WI38 (cell line): ENCODE measurements around the gene FAM78A.

Experiments
- H3K4me3 ChIP-seq: 2 replicates; pipeline ENCODE4 v1.5.1; 2011; ENCODE audit warnings: low read depth, mild to moderate bottlenecking, control low read depth, low read length
- TF ChIP-seq, protein P1 (sequence below): IDR thresholded peaks from 2 replicates; pipeline ENCODE4 v1.5.1; 2012; ENCODE audit warnings: low read depth, mild to moderate bottlenecking, control low read depth, low read length

FAM78A gene

GRCh38 chr9:131292937-131293336 is 16.6 kb upstream of the FAM78A start:
- TF ChIP-seq, protein P1, sequence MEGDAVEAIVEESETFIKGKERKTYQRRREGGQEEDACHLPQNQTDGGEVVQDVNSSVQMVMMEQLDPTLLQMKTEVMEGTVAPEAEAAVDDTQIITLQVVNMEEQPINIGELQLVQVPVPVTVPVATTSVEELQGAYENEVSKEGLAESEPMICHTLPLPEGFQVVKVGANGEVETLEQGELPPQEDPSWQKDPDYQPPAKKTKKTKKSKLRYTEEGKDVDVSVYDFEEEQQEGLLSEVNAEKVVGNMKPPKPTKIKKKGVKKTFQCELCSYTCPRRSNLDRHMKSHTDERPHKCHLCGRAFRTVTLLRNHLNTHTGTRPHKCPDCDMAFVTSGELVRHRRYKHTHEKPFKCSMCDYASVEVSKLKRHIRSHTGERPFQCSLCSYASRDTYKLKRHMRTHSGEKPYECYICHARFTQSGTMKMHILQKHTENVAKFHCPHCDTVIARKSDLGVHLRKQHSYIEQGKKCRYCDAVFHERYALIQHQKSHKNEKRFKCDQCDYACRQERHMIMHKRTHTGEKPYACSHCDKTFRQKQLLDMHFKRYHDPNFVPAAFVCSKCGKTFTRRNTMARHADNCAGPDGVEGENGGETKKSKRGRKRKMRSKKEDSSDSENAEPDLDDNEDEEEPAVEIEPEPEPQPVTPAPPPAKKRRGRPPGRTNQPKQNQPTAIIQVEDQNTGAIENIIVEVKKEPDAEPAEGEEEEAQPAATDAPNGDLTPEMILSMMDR = no peak
- no peak overlapping the region for H3K4me3 ChIP-seq

DNA sequence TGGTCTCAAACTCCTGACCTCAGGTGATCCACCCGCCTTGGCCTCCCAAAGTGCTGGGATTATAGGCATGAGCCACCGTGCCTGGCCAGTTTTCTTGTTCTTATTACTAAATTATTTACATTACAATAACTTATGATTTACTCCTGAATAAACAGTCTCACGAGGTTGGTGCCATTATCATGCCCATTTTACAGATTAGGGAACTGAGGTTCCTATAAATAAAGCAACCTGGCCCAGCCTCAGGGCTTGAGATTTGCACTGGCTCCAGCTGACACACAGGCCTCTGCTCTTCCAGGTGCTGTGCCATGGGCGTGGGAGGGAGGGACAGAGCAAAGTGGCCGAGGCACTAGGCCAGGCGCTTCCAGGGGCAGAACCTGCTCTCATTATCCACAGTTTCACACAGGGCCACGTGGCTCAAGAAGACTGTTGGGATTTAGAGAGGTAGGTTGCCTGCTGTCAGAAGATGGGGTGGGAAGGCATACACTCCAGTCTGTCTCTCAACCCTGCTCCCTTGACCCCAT is 15.5 kb upstream of the FAM78A start:
- TF ChIP-seq, protein P1 = no peak
- H3K4me3 ChIP-seq = no peak overlapping the region

- TF ChIP-seq, protein P1 = no peak
- H3K4me3 ChIP-seq = no peak overlapping the region
These were observed 14.6 kb upstream of the FAM78A start for GRCh38 chr9:131290767-131291370.

DNA sequence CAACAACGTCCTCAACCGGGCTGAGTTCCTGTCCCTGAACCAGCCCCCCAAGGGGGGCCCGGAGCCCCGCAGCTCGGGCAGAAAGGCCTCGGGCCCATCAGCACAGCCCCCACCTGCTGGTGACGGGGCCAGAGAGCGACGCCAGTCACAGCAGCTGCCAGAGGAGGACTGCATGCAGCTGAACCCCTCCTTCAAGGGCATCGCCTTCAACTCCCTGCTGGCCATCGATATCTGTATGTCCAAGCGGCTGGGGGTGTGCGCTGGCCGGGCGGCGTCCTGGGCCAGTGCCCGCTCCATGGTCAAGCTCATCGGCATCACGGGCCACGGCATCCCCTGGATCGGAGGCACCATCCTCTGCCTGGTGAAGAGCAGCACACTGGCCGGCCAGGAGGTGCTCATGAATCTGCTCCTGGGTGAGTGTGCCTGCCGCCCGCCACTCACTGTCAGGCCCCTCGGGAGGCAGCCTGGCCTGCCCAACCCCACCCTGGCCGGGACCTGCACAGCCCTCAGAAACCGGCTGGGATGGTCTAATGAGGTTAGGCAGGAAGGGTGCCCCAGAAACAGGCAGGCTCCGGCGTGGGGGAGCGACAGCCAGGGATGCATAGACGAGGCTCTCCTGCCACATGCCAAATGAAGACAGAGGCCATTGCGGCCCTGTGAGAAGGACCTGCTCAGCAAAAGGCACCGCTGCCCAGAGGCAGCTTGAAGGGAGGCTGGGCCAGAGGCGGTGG is 13.9 kb upstream of the FAM78A start:
- TF ChIP-seq, protein P1 = no peak
- no peak overlapping the region for H3K4me3 ChIP-seq

DNA sequence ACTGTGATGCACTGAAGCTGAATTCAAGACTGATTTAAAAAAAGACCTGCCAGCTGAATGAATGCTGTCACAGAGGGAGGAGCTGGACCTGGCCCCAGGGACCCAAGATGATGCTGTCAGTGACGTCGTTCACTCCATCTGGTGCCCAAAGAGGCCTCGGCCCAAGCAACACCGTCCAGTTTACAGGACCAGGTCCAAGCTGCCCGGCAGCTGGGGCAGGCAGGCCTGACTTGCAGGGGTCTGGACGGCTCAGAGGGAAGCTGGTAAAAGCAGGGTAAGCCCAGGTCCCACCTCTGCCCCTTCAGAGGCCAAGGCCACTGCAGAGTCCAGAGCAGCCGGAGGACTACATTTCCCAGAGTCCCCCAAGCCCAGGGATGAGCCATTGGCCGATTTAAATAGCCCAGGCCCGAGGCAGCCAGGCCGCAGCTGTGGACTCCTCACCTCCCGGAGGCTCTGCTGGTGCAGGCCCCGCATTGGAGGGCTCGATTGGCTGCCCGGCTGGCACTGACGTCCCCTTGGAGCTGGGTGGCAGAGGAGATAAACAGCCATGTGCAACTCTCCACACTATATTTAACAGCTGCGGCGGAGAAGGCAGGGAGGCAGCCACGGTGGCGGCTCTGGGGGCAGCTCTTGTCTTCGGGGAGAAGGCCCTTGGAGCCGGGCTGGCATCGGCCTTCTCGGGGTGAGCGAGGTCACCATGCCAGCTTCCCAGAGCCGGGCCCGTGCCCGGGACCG is 13.2 kb upstream of the FAM78A start, which contains the start of gene PLPP7:
Gene PLPP7 (plus strand): TSS at position 423 of the 735 bp plus-strand sequence. CDS start 275 bp downstream, at position 698.
- H3K4me3 ChIP-seq = no peak within 1 kb of the TSS
- TF ChIP-seq, protein P1 = no peak

DNA sequence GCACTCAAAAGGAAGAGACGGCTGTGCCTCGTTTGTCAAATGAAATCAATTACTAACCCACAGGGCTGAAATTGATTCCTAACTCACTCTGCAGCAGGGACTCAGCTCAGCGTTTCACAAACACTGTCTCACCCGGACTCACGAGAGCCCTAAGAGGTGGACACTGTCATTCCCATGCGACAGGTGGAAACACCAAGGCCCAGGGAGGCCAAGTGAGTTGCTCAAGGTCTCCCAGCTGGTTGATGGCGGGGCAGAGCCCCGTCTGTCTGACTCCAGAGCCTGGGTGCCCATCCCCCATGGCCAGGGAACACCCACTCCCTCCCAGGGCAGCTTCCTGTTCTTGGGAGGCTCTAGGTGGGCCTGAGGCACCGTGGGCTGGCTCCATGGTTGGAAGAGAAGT is 11.9 kb upstream of the FAM78A start:
- TF ChIP-seq, protein P1 = no peak
- H3K4me3 ChIP-seq = no peak overlapping the region
